AG09319 (cell line): ENCODE results near the gene NELL1.

Experiments used
- DNase-seq: peaks from one replicate; pipeline ENCODE4 v3.0.0-alpha.2; 2010; ENCODE audit warnings: low read depth; ENCODE audit errors: extremely low read depth
- TF ChIP-seq, protein P1 (sequence below): IDR thresholded peaks from 2 replicates; pipeline ENCODE4 v1.5.1; 2011; ENCODE audit warnings: low read depth, mild to moderate bottlenecking, inconsistent platforms, low read length, moderate library complexity

NELL1 gene

GRCh38 chr11:21556926-21557325 is 887.5 kb downstream of the NELL1 start:
- DNase-seq: no peak
- TF ChIP-seq, protein P1, sequence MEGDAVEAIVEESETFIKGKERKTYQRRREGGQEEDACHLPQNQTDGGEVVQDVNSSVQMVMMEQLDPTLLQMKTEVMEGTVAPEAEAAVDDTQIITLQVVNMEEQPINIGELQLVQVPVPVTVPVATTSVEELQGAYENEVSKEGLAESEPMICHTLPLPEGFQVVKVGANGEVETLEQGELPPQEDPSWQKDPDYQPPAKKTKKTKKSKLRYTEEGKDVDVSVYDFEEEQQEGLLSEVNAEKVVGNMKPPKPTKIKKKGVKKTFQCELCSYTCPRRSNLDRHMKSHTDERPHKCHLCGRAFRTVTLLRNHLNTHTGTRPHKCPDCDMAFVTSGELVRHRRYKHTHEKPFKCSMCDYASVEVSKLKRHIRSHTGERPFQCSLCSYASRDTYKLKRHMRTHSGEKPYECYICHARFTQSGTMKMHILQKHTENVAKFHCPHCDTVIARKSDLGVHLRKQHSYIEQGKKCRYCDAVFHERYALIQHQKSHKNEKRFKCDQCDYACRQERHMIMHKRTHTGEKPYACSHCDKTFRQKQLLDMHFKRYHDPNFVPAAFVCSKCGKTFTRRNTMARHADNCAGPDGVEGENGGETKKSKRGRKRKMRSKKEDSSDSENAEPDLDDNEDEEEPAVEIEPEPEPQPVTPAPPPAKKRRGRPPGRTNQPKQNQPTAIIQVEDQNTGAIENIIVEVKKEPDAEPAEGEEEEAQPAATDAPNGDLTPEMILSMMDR: no peak

GRCh38 chr11:21560466-21560975 is 891.1 kb downstream of the NELL1 start:
- DNase-seq: no peak
- TF ChIP-seq, protein P1: no peak

DNA sequence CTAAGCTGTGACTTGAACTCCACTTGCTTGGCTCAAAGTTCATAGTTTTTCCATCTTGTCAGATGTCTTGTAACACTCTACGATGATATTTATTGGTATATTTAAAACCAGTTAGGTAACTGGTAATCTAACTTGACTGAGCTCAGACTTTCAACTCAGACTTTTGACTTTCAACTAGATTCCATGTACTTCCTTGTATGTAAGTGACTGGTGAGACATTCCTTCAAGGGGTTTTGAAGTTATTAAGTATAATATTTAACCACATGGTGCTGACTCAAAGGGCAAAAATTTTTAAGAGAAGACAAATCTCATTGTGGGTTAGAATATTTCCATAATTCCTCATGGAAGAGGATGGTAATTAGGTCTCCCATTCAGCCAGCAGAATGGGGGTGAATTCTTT is 892.2 kb downstream of the NELL1 start:
- TF ChIP-seq, protein P1: no peak
- DNase-seq: no peak

DNA sequence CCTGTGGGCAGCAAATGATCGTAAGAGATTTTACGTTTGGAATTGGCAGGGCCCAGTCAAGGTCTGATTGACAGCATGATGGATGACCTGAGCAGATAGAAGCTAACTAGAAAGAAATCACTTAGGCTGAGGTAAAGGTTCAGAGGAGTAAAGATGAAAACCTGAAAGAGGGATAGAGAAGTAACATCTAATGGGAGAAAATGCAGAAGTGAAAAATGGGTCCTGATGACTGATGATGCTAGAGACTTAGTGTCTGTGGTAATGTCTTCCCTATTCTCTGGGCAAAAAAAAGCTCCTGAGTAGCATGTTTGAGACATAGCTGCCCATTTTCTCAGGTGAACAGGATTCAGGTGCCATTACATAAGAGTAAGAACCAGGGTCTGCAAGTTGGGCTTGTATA is 894.7 kb downstream of the NELL1 start:
- DNase-seq: no peak
- TF ChIP-seq, protein P1: no peak

DNA sequence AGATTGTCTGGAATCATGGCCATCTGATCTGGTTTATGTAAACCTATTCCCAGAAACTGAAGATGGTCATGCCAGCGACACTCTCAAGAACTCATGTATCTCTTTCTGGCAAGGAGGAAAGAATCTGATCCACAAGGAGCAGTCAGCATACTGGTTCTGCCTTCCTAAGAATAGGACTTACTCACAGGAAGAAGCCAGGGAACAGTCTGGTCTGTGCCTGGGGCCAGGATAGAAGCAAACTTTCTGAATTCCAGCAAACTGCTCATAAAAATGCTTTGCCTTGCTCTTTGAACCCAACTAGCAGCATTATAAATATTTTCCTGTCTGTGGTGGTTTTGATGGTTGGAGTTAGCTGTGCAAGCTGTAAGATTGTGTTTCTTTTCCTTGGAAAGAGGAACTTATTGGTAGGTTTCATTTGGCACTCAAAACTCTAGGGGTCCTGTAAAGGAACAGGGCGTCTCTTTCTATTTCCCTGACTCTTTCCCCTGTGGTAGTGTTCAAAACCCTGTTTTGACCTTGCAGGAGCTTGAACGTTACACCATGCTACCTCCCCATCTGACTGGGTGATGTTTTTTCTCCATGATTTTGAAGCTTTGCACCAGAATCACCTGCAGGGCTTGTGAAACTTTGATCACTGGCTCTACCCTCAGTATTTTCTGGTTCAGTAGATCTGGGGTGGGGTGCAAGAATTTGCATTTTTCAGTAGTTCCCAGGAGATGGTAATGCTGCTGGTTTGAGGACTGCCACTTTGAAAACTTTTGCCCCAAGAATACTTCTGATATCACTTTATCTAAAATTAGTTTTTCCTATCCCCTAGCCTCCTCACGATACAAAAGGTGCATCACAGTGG is 895.7 kb downstream of the NELL1 start:
- TF ChIP-seq, protein P1: no peak
- DNase-seq: no peak

DNA sequence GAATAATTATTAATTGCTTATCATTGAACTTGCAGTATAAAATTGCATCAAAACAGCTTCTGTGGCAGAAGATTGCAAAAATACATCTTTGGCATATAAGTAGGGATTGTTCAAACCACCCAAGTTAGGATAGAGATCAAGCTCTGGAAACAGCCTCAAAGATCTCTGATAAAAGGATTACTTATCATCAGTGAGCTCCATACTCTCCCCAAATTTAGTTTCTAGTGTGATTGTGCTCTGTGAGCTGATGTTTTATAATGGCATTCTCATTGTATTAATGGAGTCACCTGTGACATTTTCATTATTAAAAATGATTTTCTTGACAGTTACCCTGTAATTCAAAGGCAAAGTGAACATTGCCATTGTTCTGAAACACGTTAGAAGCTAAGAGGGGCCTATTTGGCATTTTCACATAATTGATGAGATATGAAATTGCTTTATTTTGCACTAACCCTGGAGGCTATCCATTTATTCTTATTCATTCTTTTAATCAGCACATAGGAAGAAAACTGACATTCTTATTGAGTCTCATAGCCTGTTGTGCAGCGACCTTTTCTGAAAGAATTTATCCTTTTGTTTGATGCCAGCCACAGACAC is 897.2 kb downstream of the NELL1 start:
- DNase-seq: no peak
- TF ChIP-seq, protein P1: no peak

GRCh38 chr11:21567645-21568290 is 898.4 kb downstream of the NELL1 start:
- no peak for DNase-seq
- TF ChIP-seq, protein P1: no peak
